NCI-H446 (cell line): ENCODE results near the gene KBTBD12.
"Not testable (repeated sequence)": the region's sequence is repeated elsewhere in the genome, so short reads cannot be mapped to it uniquely, and the experiment has no call there.

ENCODE experiments used
- DNase-seq, 2 experiments: peaks; one replicate each; lab custom pipeline; 2025; lab: John Stamatoyannopoulos, UW

Gene KBTBD12

GRCh38 chr3:127915115-127915936 lies at the start of gene KBTBD12:
TSS of gene KBTBD12 (plus strand) at chr3:127915232. CDS start at chr3:127923062, 7,830 bp downstream.
- no peak for DNase-seq

- DNase-seq = no peak
Observed at GRCh38 chr3:127865941-127866340, 49.1 kb upstream of the KBTBD12 start.

DNA sequence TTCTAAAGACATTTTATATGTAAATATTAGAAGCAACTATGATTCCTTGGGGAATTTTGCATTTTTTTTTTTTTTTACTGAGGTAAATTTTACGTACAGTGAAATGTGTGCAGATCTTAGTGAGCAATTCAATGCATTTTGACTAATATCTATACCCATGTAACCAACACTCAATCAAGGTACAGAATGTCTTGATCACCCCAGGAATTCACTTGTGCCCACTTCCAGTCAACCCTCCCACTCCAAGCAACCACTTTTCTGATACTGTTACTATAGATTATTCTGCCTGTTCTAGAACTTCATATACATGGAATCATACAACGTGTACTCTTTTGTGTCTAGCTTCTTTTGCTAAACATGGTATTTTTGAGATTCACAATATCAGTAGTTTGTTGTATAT lies 47.6 kb upstream of the KBTBD12 start:
- no peak for DNase-seq

DNA sequence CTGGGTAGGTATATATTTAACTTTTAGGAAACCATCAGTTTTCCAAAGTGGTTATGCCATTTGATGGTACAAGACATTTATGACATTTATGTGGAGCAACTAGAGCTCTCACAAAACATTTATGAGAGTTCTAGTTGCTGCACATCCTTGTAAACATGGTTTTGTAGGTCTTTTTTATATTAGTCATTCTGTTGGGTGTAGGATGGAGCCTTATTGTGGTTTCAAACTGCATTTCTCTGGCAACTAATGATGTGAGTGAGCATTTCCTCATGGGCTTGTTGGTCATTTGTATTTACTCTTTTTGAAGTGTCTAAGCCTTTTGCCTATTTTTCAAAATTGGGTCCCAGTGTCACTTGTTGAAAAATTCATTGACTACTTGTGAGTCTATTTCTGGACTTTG lies 47.0 kb upstream of the KBTBD12 start:
- DNase-seq = no peak

GRCh38 chr3:127870156-127870555 lies 44.9 kb upstream of the KBTBD12 start:
- DNase-seq = no peak

- not testable (repeated sequence) for DNase-seq
Observed at GRCh38 chr3:127874097-127874496, 40.9 kb upstream of the KBTBD12 start.

DNA sequence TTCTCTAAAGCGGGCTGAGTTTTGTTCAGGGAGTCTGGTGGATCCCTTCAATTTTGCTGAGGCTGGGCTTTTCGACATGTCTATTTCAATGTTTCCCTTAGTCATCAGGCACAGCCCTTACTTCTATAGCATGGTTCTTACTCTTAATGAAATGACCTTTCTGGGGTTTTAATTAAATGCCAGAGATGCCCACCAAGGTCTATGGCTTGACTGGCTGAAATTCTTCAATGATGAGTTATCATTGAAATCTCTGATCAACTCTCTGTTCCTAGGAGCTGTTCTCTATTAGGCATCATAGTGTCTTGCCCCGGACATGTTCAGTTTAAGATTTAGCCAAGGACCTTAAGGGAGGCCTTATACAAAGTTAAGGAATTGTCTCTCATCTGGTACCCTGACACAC lies 33.4 kb upstream of the KBTBD12 start:
- DNase-seq = no peak

GRCh38 chr3:127884041-127884440 lies 31.0 kb upstream of the KBTBD12 start:
- DNase-seq = no peak

DNA sequence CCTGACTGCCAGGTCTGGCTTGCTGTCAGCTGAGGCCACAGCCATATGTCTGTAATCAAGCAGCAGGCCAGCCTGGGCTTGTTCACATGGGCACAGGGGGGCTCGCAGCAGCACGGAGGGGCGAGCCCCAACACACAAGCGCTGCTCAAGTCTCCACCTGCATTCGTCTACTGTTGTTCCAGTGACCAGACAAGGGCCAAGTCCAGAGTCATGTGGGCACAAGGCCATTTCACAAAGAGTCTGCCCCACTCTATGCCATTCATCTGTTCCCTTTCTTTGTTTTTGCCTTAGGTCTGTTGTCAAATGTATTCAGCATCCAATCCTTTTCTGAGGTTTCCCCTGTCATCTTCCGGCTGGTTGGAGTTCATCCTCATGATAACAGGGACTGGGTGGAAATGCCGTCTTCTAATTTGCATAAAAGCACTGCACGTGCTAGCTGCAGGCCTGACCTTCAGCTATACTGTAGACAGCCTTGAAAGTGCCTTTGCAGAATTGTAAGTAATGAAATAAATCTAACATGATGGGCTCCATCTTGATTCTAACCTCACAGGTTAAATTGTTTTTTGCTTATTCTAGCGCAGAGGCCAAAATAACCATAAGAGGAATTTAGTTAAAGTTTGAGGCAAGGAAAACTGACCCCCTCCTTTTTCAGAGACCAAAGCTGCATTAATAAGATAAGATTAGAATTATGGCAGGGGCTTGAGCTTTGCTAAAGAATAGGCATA lies 28.6 kb upstream of the KBTBD12 start:
- peak; percentile 7 to 47 for DNase-seq

- DNase-seq = no peak
Observed at GRCh38 chr3:127886956-127887231, 28.1 kb upstream of the KBTBD12 start.

DNA sequence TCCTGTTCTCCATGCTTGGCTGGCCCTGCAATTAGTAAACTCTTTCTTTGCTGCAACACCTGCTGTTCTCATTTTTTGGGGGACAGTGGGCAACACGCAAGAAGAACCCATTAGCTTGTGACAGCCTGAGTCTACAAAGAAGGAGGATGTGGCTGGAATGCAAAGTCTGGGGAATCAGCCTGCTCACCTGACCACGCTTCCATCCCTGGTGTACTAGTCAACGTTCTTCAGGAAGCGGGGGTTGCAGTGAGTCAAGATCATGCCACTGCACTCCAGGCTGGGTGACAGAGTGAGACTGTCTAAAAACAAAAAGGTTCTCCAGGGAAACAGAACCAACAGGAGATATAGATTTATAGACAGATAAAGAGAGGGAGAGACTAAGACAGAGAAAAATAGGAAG lies 27.7 kb upstream of the KBTBD12 start:
- no peak for DNase-seq

DNA sequence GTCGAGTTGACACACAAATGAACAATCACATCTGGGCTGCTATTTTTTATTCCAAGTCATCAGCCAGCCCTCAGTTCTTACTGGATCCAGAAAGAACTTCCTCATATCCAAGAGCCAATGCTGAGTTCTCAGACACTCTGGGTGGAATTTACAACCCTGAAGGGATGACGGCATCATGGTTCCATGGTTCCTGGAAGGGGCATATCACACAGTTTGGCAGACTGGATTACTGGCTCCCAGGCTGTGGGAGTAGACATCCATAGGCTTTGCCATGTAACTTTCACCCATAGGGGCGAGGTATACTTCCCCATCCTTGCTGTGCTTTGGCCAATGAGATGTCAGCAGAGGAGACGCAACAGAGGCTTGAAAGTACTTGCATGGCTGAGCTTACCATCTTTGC lies 26.9 kb upstream of the KBTBD12 start:
- no peak for DNase-seq

GRCh38 chr3:127888564-127889107 lies 26.4 kb upstream of the KBTBD12 start:
- DNase-seq = no peak

DNA sequence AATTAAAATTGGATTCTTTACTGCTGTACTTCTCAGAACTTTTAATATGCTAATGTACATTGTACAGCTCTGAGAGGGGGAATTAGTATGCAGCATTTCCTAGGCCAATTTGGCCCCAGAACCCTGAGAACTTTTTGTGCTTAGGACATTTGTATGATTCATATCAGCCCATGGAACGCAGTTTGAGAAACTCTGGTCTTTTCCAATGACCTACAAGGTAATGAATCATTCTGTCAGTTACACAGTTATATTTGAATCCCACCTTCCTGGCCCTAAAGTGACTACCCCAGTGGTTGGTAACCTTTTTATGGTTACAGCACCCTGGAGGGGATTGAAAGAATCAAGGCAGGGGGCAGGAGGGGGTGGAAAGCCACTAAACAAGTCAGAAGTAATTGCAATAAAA lies 25.6 kb upstream of the KBTBD12 start:
- no peak for DNase-seq

DNA sequence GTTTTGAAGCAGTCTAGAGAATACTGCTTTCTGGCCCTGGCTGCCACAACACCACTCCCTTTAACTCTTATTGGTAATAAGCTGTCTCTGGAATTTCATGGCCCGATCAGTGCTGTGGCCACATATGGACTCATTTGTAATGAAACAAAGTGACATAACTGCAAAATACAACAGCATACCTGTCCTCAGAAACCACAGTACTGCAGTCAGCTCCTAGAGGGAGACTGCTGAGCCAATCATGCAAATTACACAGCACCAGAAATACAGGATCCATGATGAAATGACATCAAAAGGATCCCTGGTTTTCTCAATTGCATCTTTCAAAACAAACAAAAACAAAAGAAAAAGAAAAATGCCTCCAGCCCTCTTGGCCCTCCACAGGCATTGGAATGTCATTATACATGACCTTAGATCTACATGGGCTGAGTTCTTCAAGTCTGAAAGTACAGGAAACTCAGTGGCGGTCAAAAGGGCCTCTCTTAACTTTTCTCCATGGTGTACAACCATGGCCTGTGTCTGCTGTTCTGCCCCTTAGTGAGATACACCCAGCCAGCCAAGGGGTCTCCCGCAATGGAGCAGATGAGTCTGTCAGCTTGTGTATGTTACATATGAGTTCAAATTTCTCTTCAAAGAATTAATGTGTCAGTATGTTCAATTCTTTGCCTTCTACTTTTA lies 24.9 kb upstream of the KBTBD12 start:
- DNase-seq = no peak

DNA sequence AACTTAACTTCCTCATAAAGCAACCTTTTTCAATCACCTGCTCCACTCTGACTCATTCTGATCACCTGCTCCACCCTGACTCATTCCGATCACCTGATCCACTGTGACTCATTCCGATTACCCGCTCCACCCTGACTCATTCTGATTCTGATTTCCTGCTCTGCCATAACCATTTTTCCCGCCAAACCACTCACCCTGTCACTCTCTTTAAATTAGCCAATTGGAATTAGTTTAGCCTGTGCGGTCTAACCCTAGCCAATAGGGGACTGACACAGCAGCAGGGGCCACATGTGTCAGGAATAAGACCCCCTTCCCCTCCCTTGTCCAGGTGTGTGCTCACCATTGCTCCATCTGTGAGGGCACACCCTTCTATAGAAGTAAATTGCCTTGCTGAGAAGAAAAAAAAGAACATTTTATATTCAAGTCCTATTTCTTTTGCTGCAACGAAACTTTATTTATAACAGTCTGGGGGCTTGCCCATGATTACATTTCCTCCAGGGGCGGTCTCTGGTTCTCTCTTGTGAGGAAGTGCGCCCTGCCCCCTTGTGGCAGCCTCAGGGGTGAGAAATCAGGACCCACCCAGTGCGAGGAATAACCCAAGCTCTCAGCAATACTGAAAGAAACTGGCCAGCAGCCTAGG lies 24.3 kb upstream of the KBTBD12 start:
- DNase-seq = not testable (repeated sequence)

- no peak for DNase-seq
Observed at GRCh38 chr3:127894481-127894880, 20.6 kb upstream of the KBTBD12 start.

DNA sequence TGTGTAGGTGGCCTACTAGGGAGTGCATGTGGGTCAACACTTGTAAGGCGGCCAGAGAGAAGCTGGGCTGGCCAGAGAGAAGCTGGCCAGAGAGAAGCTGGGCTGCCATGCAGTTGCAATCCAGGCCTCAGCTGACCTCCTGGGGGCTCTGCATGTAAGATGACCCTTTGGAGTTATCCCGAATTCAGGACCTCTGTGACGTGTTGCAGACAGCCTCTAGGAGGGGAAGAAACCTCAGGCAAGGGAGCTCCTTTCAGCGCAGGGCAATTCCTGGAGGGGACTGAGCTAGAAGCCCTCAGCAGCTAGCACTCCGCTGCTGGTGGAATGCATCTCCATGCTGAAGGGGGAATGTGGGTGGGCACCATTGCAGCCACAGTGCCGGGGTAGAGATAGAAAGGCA lies 15.8 kb upstream of the KBTBD12 start:
- no peak for DNase-seq

GRCh38 chr3:127899766-127900165 lies 15.3 kb upstream of the KBTBD12 start:
- DNase-seq = no peak

DNA sequence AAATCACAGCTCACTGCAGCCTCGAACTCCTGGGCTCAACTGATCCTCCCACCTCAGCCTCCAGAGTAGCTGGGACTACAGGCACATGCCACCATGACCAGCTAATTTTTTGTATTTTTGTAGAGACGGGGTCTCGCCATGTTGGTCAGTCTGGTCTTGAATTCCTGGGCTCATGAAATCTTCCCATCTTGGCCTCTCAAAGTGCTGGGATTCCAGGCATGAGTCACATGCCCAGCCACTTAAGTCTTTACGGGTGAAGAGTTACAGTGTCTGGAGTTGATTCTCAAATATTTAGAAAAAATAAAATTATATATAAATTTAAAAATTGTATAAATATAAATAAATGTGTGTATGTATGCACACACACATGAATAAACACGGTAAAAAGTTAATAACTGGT lies 14.5 kb upstream of the KBTBD12 start:
- DNase-seq = no peak

DNA sequence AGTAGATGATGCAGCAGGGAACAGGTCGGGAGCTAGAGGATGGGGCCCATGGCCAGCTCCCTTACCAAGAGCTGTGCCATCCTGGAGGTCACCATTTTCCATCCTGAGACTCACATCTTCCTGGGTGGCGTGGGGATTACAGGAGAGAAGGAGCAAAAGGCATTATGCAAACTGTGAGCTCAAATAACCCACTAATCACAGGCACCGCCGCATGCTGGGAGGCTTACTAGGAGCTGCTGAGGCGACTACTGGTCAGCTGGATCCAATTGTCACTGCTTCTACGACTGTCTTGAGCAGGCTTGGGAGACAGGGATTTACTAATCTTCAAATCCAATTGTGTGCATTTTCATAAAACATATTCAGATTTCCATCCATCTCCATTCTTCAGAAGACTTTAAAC lies 12.5 kb upstream of the KBTBD12 start:
- DNase-seq = no peak

- no peak for DNase-seq
Observed at GRCh38 chr3:127903611-127904375, 11.2 kb upstream of the KBTBD12 start.
